Peyer's patch (tissue), 4 donors: ENCODE data around the gene ATF6B. TPM values are rescaled to one million over a fixed set of nuclear protein-coding genes. Genes with fewer than 3 reads are reported as not detected.
A peak's percentile ranks its signal among the peaks of the same experiment; 100 is the strongest.

Experiments
- DNase-seq, 3 donors: peaks; one replicate each; pipeline ENCODE4 v3.0.0-alpha.2; 2017 to 2019
- H3K27ac ChIP-seq, 4 donors: fragments of 200-600 bp; sonication (generic); one replicate each; pipeline ENCODE4 v1.5.1; 2016 to 2019
- H3K27me3 ChIP-seq, 2 donors: fragments of 200-600 bp; sonication (generic); one replicate each; pipeline ENCODE4 v1.5.1; 2019
- H3K36me3 ChIP-seq, 3 donors: fragments of 200-600 bp; sonication (generic); one replicate each; pipeline ENCODE4 v1.5.1; 2016 to 2019
- H3K4me1 ChIP-seq, 4 donors: fragments of 200-600 bp; sonication (generic); one replicate each; pipeline ENCODE4 v1.5.1; 2016 to 2019
- H3K4me3 ChIP-seq, 4 donors: fragments of 200-600 bp; sonication (generic); 1 replicate in 3 of 4; 2 replicates in 1 of 4; pipeline ENCODE4 v1.5.1; 2016 to 2019; ENCODE audit warnings: mild to moderate bottlenecking in 1 of 4
- H3K9me3 ChIP-seq, 4 donors: fragments of 200-600 bp; sonication (generic); one replicate each; pipeline ENCODE4 v1.5.1; 2016 to 2019; ENCODE audit warnings: mild to moderate bottlenecking in 1 of 4
- CTCF ChIP-seq, 6 experiments: fragments of 450-650 bp in 4 of 6; fragments of 200-600 bp in 2 of 6; sonication (generic) in 1 of 6; IDR thresholded peaks; one replicate each; pipeline ENCODE4 v1.5.1; 2017 to 2019; ENCODE audit warnings: antibody characterized with exemption in 6 of 6, mild to moderate bottlenecking in 3 of 6, moderate library complexity in 1 of 6
- POLR2A ChIP-seq, 2 donors: fragments of 450-650 bp; IDR thresholded peaks; one replicate each; pipeline ENCODE4 v1.5.1; 2017; ENCODE audit warnings: antibody characterized with exemption in 2 of 2, mild to moderate bottlenecking in 2 of 2, moderate library complexity in 2 of 2
- total RNA-seq, 4 donors: library from RNA; depleted of rRNA; stranded (reverse); fragments of >200 nt; gene quantifications; one replicate each; pipeline ENCODE4 v1.1.0, GENCODE V29; 2016

ATF6B gene
- total RNA-seq, 4 donors from 2014 or later, result 75.3 to 408 (median 156) TPM

DNA sequence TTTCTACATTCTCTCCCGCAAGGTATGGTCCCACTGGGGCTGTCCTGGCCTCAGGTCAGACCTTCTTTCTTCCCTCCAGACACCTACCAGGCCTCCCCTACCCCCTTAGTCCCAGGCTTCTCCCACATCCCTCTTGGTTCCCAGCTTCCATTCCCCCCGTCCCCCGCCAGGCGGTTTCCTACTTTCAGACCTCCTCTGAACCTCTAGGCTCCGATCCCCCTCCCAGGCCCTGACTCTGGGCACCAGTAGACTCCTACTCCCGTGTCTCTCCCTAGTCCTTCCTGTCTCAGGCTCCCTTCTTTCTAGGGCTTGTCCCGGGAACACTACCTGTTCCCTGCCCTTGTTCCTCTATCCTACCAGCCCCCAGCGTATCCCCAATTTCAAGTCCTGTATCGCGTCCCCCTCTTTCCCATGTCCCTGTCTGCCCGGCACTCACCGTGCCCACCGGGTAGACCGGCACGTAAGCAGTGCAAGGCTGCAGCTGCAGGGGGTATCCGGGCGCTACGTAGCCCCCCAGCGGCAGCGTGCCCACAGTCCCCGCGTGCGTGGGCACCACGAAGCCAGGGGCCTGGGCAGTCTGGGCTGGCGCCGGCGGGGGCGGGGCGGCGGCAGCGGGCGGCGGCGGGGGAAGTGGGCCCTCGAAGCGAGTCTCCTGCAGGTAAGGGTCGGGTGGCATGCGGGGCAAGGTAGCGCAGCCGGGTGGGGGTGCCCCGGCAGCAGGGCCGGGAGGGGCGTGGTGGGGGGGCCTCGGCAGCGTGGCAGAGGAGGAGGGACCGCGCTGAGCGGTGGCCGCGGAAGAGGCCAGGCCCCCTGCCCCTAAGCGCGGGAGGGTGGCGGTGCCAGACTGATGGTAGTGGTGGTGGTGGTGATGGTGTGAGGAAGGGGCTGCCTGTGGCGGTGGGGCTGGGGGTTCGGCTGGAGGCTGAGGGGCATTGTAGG is 22.2 kb upstream of the ATF6B start:
- no peak for TF ChIP-seq POLR2A (IDR thresholded peaks at IDR 0.05)
- no peak for TF ChIP-seq CTCF (IDR thresholded peaks at IDR 0.05)
- H3K4me3 ChIP-seq, result peak overlapping the region in 2 of 4 donors; percentile 17 to 51
- DNase-seq, result peak in 1 of 3 donors; percentile 42
- peak overlapping the region in 1 of 4 donors; percentile 10 for H3K27ac ChIP-seq
- H3K36me3 ChIP-seq, result no peaks in the 10 kb centered on the region
- H3K4me1 ChIP-seq, result peaks cover 0 to 23% (median 5%) of the 10 kb centered on the region in 4 donors
- H3K27me3 ChIP-seq, result no peaks in the 10 kb centered on the region
- no peaks in the 10 kb centered on the region for H3K9me3 ChIP-seq

- no peak for DNase-seq
- Histone ChIP-seq H3K4me1 (peaks cover 0 to 17% (median 0%) of the 10 kb centered on the region in 4 donors), H3K9me3 (no peaks in the 10 kb centered on the region), H3K4me3 (peak overlapping the region; percentile 9 to 47 (median 30)), H3K36me3 (no peaks in the 10 kb centered on the region), H3K27me3 (no peaks in the 10 kb centered on the region), H3K27ac (no peak overlapping the region)
- TF ChIP-seq POLR2A (IDR thresholded peaks at IDR 0.05), result no peak
- TF ChIP-seq CTCF (IDR thresholded peaks at IDR 0.05), result no peak
Observed at GRCh38 chr6:32149092-32149755, 21.2 kb upstream of the ATF6B start.

DNA sequence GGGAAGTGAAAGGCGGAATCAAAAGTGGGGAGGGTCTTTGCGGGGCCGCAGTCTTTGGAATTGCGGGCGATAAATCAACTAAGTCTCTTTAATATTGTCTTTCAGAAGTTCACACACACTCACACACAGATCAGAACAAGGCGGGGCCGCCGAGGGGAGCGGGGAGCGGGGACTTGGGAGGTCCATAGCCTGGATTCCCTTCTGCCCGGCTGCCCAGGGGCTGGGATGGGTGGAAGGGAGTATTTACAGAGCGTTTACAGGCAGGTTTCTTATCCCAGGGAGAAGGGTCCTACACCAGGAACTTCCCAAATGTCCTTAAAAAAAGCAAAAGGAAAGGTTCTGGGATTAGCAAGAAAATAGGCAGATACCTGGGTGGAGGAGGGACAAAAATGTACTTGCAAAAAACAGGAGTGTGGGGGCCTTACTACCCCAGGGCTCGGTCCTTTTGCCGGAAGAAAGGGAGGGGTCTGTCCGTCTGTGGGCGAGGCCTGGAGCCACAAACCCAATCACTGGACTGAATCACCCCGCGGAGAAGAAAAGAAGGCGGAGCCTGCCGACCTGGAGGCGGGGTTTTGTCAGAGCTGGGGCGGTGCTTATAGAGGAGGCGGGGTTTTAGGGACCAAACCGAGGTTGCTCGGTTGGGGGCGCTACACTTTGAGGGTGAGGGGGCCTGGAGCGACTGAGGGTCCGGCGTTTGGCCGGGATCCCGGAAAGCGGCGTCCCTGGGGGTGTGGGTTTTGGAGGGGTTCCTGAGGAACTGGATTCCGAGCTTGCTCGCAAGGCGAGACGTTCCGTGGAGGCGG is 20.4 kb upstream of the ATF6B start:
- no peak overlapping the region for H3K27ac ChIP-seq
- peak in 1 of 6 experiments; percentile 10 for TF ChIP-seq CTCF (IDR thresholded peaks at IDR 0.05)
- TF ChIP-seq POLR2A (IDR thresholded peaks at IDR 0.05), result no peak
- DNase-seq, result peak; percentile 27 to 82 (median 81)
- H3K4me1 ChIP-seq, result peaks cover 0 to 17% (median 0%) of the 10 kb centered on the region in 4 donors
- no peaks in the 10 kb centered on the region for H3K36me3 ChIP-seq
- peak overlapping the region; percentile 9 to 47 (median 30) for H3K4me3 ChIP-seq
- no peaks in the 10 kb centered on the region for H3K9me3 ChIP-seq
- H3K27me3 ChIP-seq, result no peaks in the 10 kb centered on the region

DNA sequence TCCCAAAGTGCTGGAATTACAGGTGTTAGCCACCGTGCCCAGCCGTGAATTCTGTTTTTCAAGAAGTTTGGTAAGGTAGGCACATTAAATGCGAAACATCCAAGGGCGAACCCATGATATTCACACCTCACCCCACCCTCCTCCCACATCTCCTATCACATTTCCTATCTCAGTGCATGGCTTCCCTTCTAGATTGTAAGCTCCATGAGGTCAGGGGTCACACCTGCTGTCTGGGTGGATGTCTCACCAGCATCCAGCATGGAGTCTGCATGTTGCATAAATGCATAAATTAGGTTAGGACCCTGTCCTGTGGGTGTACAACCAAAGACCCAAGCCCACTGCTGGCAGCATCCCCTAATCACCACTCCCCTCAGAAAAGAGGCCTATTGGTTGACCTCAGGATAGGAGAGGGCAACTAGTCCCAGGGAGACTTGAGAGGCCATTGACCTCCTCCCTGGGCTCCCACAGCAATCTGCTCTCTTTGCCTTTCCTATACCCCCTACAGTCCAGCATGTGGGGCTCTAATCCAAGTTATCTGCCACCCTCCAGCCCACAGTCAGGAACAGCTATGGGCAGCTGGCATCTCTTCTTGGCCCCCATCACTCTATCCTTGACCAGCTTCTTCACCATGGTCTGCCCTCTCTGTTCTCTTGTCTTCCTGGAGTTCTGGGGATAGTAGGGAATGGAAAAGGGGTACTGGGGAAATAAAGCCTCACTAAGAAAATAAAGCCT is 19.5 kb upstream of the ATF6B start:
- Histone ChIP-seq H3K27me3 (no peaks in the 10 kb centered on the region), H3K9me3 (no peaks in the 10 kb centered on the region), H3K4me3 (no peak overlapping the region), H3K4me1 (peaks cover 0 to 10% (median 0%) of the 10 kb centered on the region in 4 donors), H3K27ac (no peak overlapping the region), H3K36me3 (no peaks in the 10 kb centered on the region)
- DNase-seq, result no peak
- TF ChIP-seq CTCF (IDR thresholded peaks at IDR 0.05) (no peak), POLR2A (IDR thresholded peaks at IDR 0.05) (no peak)

GRCh38 chr6:32146687-32147086 is 18.6 kb upstream of the ATF6B start:
- Histone ChIP-seq H3K27ac (no peak overlapping the region), H3K4me1 (peaks cover 0 to 3% (median 0%) of the 10 kb centered on the region in 4 donors), H3K4me3 (no peak overlapping the region), H3K9me3 (no peaks in the 10 kb centered on the region), H3K36me3 (no peaks in the 10 kb centered on the region), H3K27me3 (no peaks in the 10 kb centered on the region)
- TF ChIP-seq POLR2A (IDR thresholded peaks at IDR 0.05), result no peak
- TF ChIP-seq CTCF (IDR thresholded peaks at IDR 0.05), result no peak
- DNase-seq, result no peak
